HCT116 (cell line): ENCODE measurements around the gene TROAP. TPM values are rescaled to one million over a fixed set of nuclear protein-coding genes. Genes with fewer than 3 reads are reported as not detected.

Experiments
- ATAC-seq: fragments of 200-7000 bp; cut with Tn5 transposase; 2 replicates; pipeline ENCODE4 v1.9.1; 2020; ENCODE audit warnings: mild to moderate bottlenecking, moderate library complexity
- BruUV-seq: library from RNA; stranded (reverse); fragments of 400-500 nt; replicated peaks from 2 replicates; lab custom pipeline; 2021; lab: Mats Ljungman, UMichigan
- CTCF ChIA-PET: fragments of 300-600 bp; sonication (Branson Sonifier 250); formaldehyde crosslinking; loops from one replicate; lab custom pipeline; 2021; ENCODE audit warnings: antibody characterized with exemption; lab: Charles Lee
- POLR2A ChIA-PET: fragments of 300-600, 350-600 bp; sonication (Branson Sonifier 250); formaldehyde crosslinking; loops from one replicate; lab custom pipeline; 2021; ENCODE audit warnings: antibody characterized with exemption; lab: Charles Lee
- RAD21 ChIA-PET, 2 experiments: fragments of 300-600 bp; sonication (Branson Sonifier 250); formaldehyde crosslinking; loops; one replicate each; lab custom pipeline; 2023; ENCODE audit warnings: low total read pairs in 2 of 2; ENCODE audit not compliant: uncharacterized antibody in 2 of 2, unreplicated experiment in 2 of 2, low non-redundant PET in 1 of 2; lab: Charles Lee
- DNase-seq: peaks from one replicate; pipeline ENCODE4 v3.0.0-alpha.2; 2010; ENCODE audit warnings: low read depth, low spot score
- H2AFZ ChIP-seq: fragments of 200-600 bp; shearing (Covaris generic), sonication (generic); 2 replicates; pipeline ENCODE4 v1.6.1; 2017; ENCODE audit warnings: low read depth, mixed run types, mixed read lengths, antibody characterized with exemption, low read length; ENCODE audit not compliant: poor library complexity, severe bottlenecking
- H3K27ac ChIP-seq: 2 replicates; pipeline ENCODE4 v1.5.1; 2012; ENCODE audit warnings: low read depth, low read length
- H3K27me3 ChIP-seq: fragments of 200-600 bp; sonication (generic); 2 replicates; pipeline ENCODE4 v1.6.1; 2016; ENCODE audit warnings: mixed run types, low read length, mixed read lengths; ENCODE audit not compliant: insufficient read depth
- H3K36me3 ChIP-seq, 2 experiments: fragments of 200-500 bp in 1 of 2; fragments of 200-600 bp in 1 of 2; sonication (Bioruptor generic) in 1 of 2; sonication (generic) in 1 of 2; 2 replicates each; pipeline versions ENCODE4 v1.5.1 to v1.6.1; 2014 to 2016; ENCODE audit warnings: low read length in 2 of 2, inconsistent platforms in 1 of 2, mixed read lengths in 1 of 2, mixed run types in 1 of 2; ENCODE audit not compliant: insufficient read depth in 2 of 2, control insufficient read depth in 1 of 2
- H3K4me1 ChIP-seq, 2 experiments: fragments of 200-600 bp in 1 of 2; sonication (generic) in 1 of 2; 2 replicates each; pipeline versions ENCODE4 v1.5.1 to v1.6.1; 2012 to 2017; ENCODE audit warnings: low read length in 2 of 2, inconsistent platforms in 1 of 2, mild to moderate bottlenecking in 1 of 2, mixed read lengths in 1 of 2, mixed run types in 1 of 2, moderate library complexity in 1 of 2; ENCODE audit not compliant: insufficient read depth in 2 of 2, control insufficient read depth in 1 of 2
- H3K4me2 ChIP-seq: fragments of 200-600 bp; sonication (generic); 2 replicates; pipeline ENCODE4 v1.6.1; 2017; ENCODE audit warnings: mixed run types, low read length, mixed read lengths
- H3K4me3 ChIP-seq, 2 experiments: fragments of 200-600 bp in 1 of 2; sonication (generic) in 1 of 2; replicated peaks in 1 of 2; 2 replicates each; pipeline ENCODE4 v1.5.1; 2011 to 2016; ENCODE audit warnings: low read length in 2 of 2, control low read depth in 1 of 2, low read depth in 1 of 2, mild to moderate bottlenecking in 1 of 2, mixed read lengths in 1 of 2, mixed run types in 1 of 2
- H3K79me2 ChIP-seq: fragments of 200-600 bp; sonication (generic); 2 replicates; pipeline ENCODE4 v1.6.1; 2017; ENCODE audit warnings: mild to moderate bottlenecking, mixed run types, low read length, moderate library complexity, mixed read lengths; ENCODE audit not compliant: insufficient read depth
- H3K9ac ChIP-seq: fragments of 200-600 bp; sonication (generic); 2 replicates; pipeline ENCODE4 v1.6.1; 2016; ENCODE audit warnings: low read length, mixed read lengths
- H3K9me2 ChIP-seq: fragments of 200-600 bp; sonication (generic), shearing (Covaris generic); 2 replicates; pipeline ENCODE4 v1.6.1; 2017; ENCODE audit warnings: mixed run types, mild to moderate bottlenecking, moderate library complexity; ENCODE audit not compliant: insufficient read depth
- H3K9me3 ChIP-seq, 2 experiments: fragments of 200-500 bp in 1 of 2; fragments of 200-600 bp in 1 of 2; sonication (Bioruptor generic) in 1 of 2; sonication (generic) in 1 of 2; 2 replicates each; pipeline ENCODE4 v1.6.1; 2014 to 2017; ENCODE audit warnings: low read length in 2 of 2, mixed read lengths in 2 of 2, inconsistent platforms in 1 of 2, low read depth in 1 of 2, mild to moderate bottlenecking in 1 of 2, mixed run types in 1 of 2, moderate library complexity in 1 of 2; ENCODE audit not compliant: control insufficient read depth in 1 of 2, insufficient read depth in 1 of 2
- H4K20me1 ChIP-seq: fragments of 200-600 bp; sonication (generic), shearing (Covaris generic); 2 replicates; pipeline ENCODE4 v1.6.1; 2017; ENCODE audit warnings: mixed run types, mild to moderate bottlenecking, moderate library complexity; ENCODE audit not compliant: insufficient read depth
- CBX3 ChIP-seq: IDR thresholded peaks from 2 replicates; pipeline ENCODE4 v1.6.1; 2012; ENCODE audit warnings: low read depth
- CEBPB ChIP-seq: IDR thresholded peaks from 2 replicates; pipeline ENCODE4 v1.6.1; 2012; ENCODE audit warnings: low read depth
- CTCF ChIP-seq, 3 experiments: fragments of 200-600 bp in 1 of 3; sonication (generic) in 1 of 3; IDR thresholded peaks in 2 of 3; conservative IDR thresholded peaks in 1 of 3; 2 replicates each; pipeline ENCODE4 v1.5.1; 2012 to 2017; ENCODE audit warnings: low read depth in 2 of 3, low read length in 2 of 3, antibody characterized with exemption in 1 of 3, borderline replicate concordance in 1 of 3, control low read depth in 1 of 3, mild to moderate bottlenecking in 1 of 3, mixed read lengths in 1 of 3, mixed run types in 1 of 3, moderate library complexity in 1 of 3; ENCODE audit not compliant: insufficient read depth in 1 of 3
- EGR1 ChIP-seq: IDR thresholded peaks from 2 replicates; pipeline ENCODE4 v1.6.1; 2012; ENCODE audit warnings: low read depth
- ELF1 ChIP-seq: IDR thresholded peaks from 2 replicates; pipeline ENCODE4 v1.6.1; 2012; ENCODE audit warnings: low read depth, borderline replicate concordance
- EZH2 ChIP-seq: fragments of 200-600 bp; sonication (generic); IDR thresholded peaks from 2 replicates; pipeline ENCODE4 v1.6.1; 2017; ENCODE audit warnings: antibody characterized with exemption, mixed run types
- EZH2phosphoT487 ChIP-seq: fragments of 200-600 bp; IDR thresholded peaks from 2 replicates; pipeline ENCODE4 v1.6.1; 2018; ENCODE audit warnings: antibody characterized with exemption, borderline replicate concordance
- FOSL1 ChIP-seq: IDR thresholded peaks from 2 replicates; pipeline ENCODE4 v1.6.1; 2012; ENCODE audit warnings: low read depth
- JUND ChIP-seq: IDR thresholded peaks from 2 replicates; pipeline ENCODE4 v1.6.1; 2012
- MAX ChIP-seq: IDR thresholded peaks from 2 replicates; pipeline ENCODE4 v1.6.1; 2012
- POLR2A ChIP-seq: IDR thresholded peaks from 2 replicates; pipeline ENCODE4 v1.7.0; 2011; ENCODE audit warnings: borderline replicate concordance; ENCODE audit not compliant: insufficient read depth, insufficient read length; ENCODE audit errors: extremely low read depth
- POLR2AphosphoS5 ChIP-seq: IDR thresholded peaks from 2 replicates; pipeline ENCODE4 v1.6.1; 2011; ENCODE audit warnings: mild to moderate bottlenecking, low read depth, low read length, moderate library complexity
- RAD21 ChIP-seq: IDR thresholded peaks from 2 replicates; pipeline ENCODE4 v1.6.1; 2012; ENCODE audit warnings: low read depth, mild to moderate bottlenecking
- REST ChIP-seq: IDR thresholded peaks from 2 replicates; pipeline ENCODE4 v1.6.1; 2012; ENCODE audit warnings: low read depth
- SIN3A ChIP-seq: IDR thresholded peaks from 2 replicates; pipeline ENCODE4 v1.6.1; 2012; ENCODE audit warnings: low read depth
- SRF ChIP-seq: IDR thresholded peaks from 2 replicates; pipeline ENCODE4 v1.6.1; 2012; ENCODE audit warnings: low read depth
- YY1 ChIP-seq: IDR thresholded peaks from 2 replicates; pipeline ENCODE4 v1.6.1; 2011; ENCODE audit warnings: low read length, low read depth, moderate library complexity, mild to moderate bottlenecking; ENCODE audit not compliant: insufficient replicate concordance; ENCODE audit errors: extremely low read depth
- ZBTB33 ChIP-seq: IDR thresholded peaks from 2 replicates; pipeline ENCODE4 v1.6.1; 2011; ENCODE audit warnings: mild to moderate bottlenecking, low read length, moderate library complexity; ENCODE audit not compliant: insufficient replicate concordance; ENCODE audit errors: extremely low read depth
- ZFX ChIP-seq: fragments of 450-650 bp; IDR thresholded peaks from 2 replicates; pipeline ENCODE4 v1.6.1; 2017
- ZNF274 ChIP-seq: fragments of 200-500 bp; sonication (Bioruptor generic); IDR thresholded peaks from 2 replicates; pipeline ENCODE4 v1.6.1; 2014; ENCODE audit warnings: mild to moderate bottlenecking, low read depth, low read length, inconsistent platforms
- intact Hi-C: fragments of 100-400 bp; cut with micrococcal nuclease; formaldehyde crosslinking; loops from 2 replicates; pipeline ENCODE4 v1.10.0; 2022
- total RNA-seq: library from RNA; stranded (reverse); gene quantifications from one replicate; pipeline ENCODE4 v1.2.1, GENCODE V29; 2021; ENCODE audit not compliant: unreplicated experiment

Gene TROAP
- total RNA-seq, 1 experiment from 2014 or later: 99.1 TPM

- Histone ChIP-seq H3K36me3 (peaks cover 16 to 37% of the 10 kb centered on the region in 2 experiments; a peak in 2 of 4 replicates), H3K4me3 (no peak overlapping the region), H3K27me3 (no peaks in the 10 kb centered on the region), H3K4me1 (peaks cover 7 to 11% of the 10 kb centered on the region in 2 experiments; a peak in 3 of 4 replicates), H3K9me3 (no peaks in the 10 kb centered on the region), H3K9me2 (no peaks in the 10 kb centered on the region), H2AFZ (no peak overlapping the region), H4K20me1 (no peaks in the 10 kb centered on the region), H3K27ac (no peak overlapping the region), H3K4me2 (no peak overlapping the region), H3K79me2 (peaks cover 20% of the 10 kb centered on the region), H3K9ac (no peak overlapping the region)
- POLR2A ChIA-PET: interaction anchor here (0.7 kb wide), 1 partner anchor 62 kb away, joined by 3 read pairs; no protein-coding TSS in a partner anchor
- RAD21 ChIA-PET: no interaction called here
- no TSS peak for BruUV-seq
- CTCF ChIA-PET: no interaction called here
- ATAC-seq (no peak), DNase-seq (no peak)
- no peak for TF ChIP-seq ELF1
- TF ChIP-seq ZNF274: no peak
- no peak for TF ChIP-seq POLR2A
- TF ChIP-seq REST: no peak
- no peak for TF ChIP-seq CTCF (IDR thresholded peaks at IDR 0.05 in 2 of 3, conservative IDR thresholded peaks at IDR 0.05 in 1 of 3; ENCODE audit: borderline replicate concordance in 1 of 3, insufficient read depth in 1 of 3, low read depth in 2 of 3, low read length in 2 of 3)
- no peak for TF ChIP-seq RAD21
- TF ChIP-seq EGR1: no peak
- no peak for TF ChIP-seq JUND
- TF ChIP-seq EZH2: no peak
- TF ChIP-seq CBX3: no peak
- no peak for TF ChIP-seq CEBPB
- no peak for TF ChIP-seq MAX
- no peak for TF ChIP-seq FOSL1
- TF ChIP-seq YY1: no peak
- no peak for TF ChIP-seq POLR2AphosphoS5
- TF ChIP-seq ZFX: no peak
- TF ChIP-seq SRF: no peak
- no peak for TF ChIP-seq EZH2phosphoT487
- no peak for TF ChIP-seq SIN3A
- no peak for TF ChIP-seq ZBTB33
- intact Hi-C loops: no loop called here
These were observed 5.8 kb downstream of the TROAP start for GRCh38 chr12:49328816-49329215.
